HG03460 (cell line): ENCODE measurements around the gene CD1E.
"Not testable (repeated sequence)": the region's sequence is repeated elsewhere in the genome, so short reads cannot be mapped to it uniquely, and the experiment has no call there.

Experiments
- ATAC-seq: cut with Tn5 transposase; IDR thresholded peaks from one replicate; pipeline ENCODE4 v1.9.1; 2021; ENCODE audit not compliant: unreplicated experiment

CD1E gene

DNA sequence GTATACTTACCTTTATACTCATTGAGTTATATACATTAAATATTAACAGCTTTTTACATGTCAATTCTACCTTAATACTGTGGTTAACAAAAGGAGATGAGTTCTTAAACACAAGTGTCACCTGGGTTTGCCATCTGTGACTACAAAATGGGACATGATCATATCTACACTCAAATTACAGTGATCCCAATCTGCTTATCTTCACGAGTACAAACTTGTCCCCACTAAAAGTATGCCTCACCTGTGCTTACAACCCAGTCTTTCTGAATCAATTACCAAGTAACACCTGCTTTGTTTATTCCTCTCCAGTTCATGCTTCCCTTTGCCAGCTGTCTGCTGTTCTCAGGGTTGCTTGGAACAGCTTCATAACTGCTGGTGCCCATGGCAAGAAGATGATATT is 8.8 kb downstream of the CD1E start:
- ATAC-seq = no peak

DNA sequence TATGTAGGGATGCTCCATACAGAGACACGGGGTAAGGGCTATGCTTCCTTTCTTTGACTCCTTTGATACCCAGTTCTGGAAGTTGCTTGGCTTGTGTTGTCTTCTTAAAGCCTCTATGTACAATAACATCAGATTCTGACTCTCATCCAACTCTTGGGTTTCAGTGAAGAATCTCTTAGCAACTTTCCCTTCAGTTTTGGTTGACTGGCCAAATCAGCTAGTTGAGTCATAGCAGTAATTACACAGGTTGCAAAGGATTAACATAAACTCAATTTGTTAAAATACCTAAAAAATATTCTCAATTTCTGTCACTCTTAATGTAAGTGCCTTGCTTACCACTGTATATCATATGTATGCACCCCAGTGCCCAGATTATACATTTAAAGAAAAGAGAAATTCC is 9.2 kb downstream of the CD1E start:
- no peak for ATAC-seq

DNA sequence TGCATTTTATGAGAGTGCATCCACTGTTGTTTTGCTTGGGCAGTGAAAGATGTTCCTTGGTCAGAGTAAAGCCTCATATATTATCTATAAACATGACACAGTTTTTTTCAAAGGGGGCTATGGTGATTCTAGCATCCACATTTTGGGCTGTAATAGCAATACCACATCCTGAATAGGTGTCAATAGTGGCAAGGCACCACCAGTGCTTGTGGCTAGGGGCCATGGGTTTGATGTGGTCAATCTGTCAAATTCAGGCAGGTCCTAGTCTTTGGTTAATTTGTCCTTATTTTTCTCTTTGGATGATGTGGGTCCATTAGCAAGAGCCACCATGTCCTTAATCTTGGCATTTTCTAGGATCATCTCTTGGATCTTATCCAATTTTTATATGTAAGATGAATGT is 13.1 kb downstream of the CD1E start:
- ATAC-seq = no peak

DNA sequence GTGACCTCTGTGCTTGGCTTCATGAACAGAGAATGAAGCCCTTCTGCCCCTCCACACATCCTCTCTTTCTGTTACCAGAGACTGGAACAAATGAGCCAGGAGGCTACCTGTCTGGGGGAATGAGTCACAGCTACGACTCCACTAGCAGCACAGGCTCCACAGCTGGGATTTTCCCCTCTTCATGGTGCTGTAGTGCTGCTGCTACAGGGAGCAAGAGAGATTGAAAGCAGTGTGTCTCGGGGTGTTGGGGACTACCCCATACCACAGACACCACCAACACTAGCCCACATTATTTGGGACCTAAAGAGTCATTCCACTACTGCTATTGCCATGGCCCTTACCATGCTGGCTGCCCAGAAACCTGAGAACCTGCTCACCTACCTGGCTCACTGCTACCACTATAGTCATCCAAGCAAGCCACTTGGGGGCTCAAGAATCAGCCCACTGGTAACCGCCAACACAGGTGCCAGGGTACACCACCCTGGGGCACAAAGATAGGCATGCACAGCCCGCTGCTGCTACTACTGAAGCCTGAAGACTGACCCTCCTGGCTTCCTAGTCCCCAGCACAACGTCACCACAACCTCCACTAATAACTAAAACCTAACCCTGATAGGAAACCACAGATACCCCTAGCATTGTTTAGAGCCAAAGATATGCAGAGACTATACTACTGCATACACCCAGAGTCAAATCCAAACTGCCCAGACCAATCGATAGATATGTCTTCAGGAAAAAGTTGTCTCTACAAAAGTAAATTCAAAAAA is 17.7 kb downstream of the CD1E start:
- ATAC-seq = peak; percentile 98

DNA sequence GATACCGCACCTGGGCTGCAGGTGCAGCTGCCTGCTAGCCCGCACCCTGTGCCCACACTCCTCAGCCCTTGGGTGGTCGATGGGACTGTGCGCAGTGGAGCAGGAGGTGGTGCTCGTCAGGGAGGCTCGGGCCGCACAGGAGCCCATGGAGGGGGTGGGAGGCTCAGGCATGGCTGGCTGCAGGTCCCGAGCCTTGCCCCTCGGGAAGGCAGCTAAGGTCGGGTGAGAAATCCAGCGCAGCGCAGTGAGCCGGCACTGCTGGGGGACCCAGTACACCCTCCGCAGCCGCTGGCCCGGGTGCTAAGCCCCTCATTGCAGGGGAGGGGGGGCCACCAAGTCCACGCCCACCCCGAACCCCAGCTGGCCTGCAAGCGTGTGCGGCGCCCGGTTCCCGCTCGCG is 20.4 kb downstream of the CD1E start:
- not testable (repeated sequence) for ATAC-seq

DNA sequence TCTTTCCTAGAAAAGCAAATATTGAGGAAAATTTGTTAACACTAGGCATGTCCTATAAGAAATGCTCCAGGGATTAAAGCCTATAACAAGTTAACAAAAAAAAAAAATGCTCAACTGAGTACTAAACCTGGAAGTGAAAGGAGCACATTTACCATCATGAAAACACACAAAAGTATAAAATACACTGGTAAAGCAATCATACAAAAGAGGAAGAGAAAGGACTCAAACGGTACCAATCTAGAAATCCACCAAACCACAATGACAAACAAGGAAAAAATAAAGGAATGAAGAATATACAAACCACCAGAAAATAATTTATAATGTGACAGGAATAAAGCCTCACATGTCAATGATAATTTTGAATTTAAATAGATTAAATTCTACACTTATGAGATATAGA is 21.2 kb downstream of the CD1E start:
- ATAC-seq = no peak

DNA sequence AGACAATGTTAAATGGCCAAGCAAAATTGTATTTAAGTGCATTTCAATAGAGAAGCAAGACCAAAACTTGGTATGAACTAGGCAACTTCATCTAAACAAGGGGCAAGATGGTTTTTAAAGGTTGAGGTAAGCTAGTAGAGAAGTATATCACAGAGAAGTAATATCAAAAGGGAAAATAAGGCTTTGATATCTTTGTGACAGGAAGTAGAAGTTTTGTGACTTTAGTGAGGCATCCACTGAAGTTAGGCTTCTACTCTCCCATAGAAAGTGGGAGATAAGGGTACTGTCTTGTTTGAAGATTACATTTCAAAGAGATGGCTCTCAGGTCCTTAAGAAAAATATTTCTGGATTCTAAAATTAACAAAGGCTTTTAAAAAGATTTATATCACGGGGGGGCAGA is 36.6 kb downstream of the CD1E start:
- no peak for ATAC-seq

DNA sequence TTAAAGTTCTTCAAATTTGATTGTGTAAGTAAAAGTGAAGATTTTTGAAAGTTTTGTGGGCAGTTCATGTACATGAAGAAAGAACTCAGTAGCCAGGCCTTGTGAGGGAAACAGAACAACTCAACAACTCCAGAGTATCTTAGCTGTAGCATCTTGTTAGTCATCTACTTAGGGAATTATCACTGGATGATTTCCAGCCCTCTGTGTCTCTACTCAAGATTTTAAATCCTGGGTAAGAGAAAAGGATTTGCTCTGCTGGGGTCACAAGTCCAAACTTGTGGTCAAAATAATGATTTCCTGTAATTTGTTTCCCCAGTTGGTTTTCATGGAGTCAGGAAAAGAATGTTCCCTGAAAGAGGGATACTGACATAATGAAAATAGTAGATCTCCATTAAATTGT is 37.4 kb downstream of the CD1E start:
- no peak for ATAC-seq

DNA sequence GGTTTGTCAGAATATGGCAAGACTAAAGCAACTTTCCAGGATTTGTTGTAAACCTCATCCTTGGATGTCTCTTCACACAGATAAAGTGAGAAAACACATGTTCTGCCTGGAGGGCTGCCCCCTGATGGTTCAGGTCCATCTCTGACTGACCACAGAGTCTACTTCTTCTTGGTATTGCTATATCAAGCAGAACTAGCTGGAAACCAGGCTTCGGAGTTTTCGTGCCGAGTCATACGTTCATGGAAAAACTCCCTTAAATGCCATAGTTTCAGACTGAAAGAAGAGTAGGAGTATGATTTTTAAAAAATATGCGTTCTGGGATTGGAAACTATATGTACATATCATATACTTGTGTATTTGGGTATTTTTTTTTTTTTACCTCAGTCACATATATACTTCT is 39.8 kb downstream of the CD1E start:
- ATAC-seq = no peak

DNA sequence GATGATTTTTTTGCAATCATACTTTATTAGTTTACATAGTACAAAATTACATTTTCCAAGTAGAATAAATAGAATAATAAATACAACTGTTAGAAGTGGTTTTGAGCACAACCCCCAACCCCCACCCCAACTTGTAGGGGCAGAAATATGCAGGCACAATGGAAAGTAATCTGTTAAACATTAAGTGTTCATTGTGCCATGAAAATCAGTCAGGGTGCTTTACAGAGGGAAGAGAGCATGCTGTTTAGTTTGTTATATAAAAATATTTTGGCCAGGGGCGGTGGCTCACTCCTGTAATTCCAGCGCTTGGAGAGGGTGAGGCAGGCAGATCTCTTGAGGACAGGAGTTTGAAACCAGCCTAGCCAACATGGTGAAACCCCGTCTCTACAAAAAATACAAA is 43.0 kb downstream of the CD1E start:
- no peak for ATAC-seq

DNA sequence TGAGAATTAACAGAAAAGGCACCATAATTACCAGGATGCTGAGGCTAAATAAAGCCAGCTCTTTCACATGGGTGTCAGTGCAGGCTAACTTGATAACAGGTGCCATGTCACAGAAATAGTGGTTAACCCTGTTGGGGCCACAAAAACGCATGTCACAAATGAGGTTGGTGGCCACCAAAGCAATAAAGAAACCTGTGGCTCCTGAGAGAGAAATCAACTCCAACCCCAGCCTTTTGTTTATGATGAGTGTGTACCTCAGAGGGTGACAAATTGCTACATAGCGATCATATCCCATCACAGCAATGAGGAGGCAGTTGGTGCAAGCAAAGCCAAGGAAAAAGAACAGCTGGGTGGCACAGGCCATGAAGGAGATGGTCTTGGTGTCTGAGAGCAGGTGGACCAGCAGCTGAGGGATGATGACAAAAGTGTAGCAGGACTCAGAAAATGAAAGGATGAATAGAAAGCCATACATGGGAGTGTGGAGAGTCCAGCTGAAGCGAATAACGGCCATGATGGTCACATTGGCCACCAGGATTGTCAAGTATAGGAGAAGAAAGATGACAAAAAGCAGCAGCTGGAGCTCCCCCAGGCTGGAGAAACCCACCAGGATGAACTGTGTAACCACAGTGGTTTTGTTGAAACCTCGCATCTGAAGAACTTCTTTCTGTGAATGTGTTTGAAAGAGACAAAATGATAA is 45.3 kb downstream of the CD1E start, which contains the start of gene OR10T2:
OR10T2 (minus strand) TSS at position 649 of the 697 bp plus-strand sequence; CDS start at position 649, 0 bp downstream.
- ATAC-seq = no peak

DNA sequence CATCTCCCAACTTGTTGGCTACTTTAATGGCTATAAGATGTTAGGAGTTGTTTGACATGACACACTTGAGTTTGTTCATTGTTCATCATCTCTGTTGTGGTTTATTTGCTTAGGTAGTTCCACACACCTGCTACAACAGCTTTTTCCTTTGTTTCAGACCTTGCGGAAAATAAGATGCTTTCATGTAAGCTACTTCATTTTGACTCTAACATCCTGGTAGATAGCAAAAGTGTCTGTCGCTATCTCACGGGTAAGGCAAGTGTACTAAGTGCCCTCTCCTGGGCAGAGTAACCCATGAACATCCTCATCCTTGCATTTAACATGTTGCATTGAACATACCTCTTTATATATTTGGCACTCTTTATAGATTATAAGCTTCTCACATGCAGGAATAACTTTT is 47.2 kb downstream of the CD1E start:
- ATAC-seq = no peak

DNA sequence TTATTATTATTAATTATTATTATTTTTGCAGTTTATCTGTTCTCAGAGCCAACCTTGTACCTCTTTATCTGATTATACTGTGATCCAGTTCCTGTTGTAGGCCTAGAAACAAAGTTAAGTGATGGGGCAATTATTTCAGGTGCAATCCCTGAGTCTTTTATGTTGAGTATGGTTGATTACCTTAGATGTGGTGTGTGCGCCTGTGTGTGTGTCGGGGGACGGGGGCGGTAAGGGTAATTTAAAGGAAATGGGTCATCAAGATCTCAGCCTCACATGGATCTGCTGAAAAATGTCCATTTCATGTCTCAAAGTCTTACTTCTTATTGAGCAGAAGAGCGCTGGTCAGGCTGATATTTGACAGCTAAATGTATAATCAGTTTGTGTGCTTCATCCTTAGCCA is 53.4 kb downstream of the CD1E start:
- no peak for ATAC-seq
